ENCODE measurements around the gene CNIH2. TPM values are rescaled to one million over a fixed set of nuclear protein-coding genes. Genes with fewer than 3 reads are reported as not detected.

The CNIH2 gene
- total RNA-seq, 1 experiment from 2014 or later: 0.40 TPM

- DNase-seq (ENCODE audit: low read depth): no peak
Observed at GRCh38 chr11:66259225-66259624, 18.8 kb upstream of the CNIH2 start.

- no peak for DNase-seq (ENCODE audit: low read depth)
Observed at GRCh38 chr11:66259956-66260355, 18.0 kb upstream of the CNIH2 start.

- no peak for DNase-seq (ENCODE audit: low read depth)
Observed at GRCh38 chr11:66261578-66261977, 16.4 kb upstream of the CNIH2 start.

GRCh38 chr11:66262191-66262590 lies 15.8 kb upstream of the CNIH2 start:
- no peak for DNase-seq (ENCODE audit: low read depth)

GRCh38 chr11:66262696-66263095 lies 15.3 kb upstream of the CNIH2 start:
- no peak for DNase-seq (ENCODE audit: low read depth)

GRCh38 chr11:66263231-66263630 lies 14.7 kb upstream of the CNIH2 start:
- no peak for DNase-seq (ENCODE audit: low read depth)

GRCh38 chr11:66263785-66264184 lies 14.2 kb upstream of the CNIH2 start:
- no peak for DNase-seq (ENCODE audit: low read depth)

- no peak for DNase-seq (ENCODE audit: low read depth)
Observed at GRCh38 chr11:66264383-66264782, 13.6 kb upstream of the CNIH2 start.

- no peak for DNase-seq (ENCODE audit: low read depth)
Observed at GRCh38 chr11:66264914-66265313, 13.1 kb upstream of the CNIH2 start.

GRCh38 chr11:66265531-66266377 lies 12.2 kb upstream of the CNIH2 start:
- no peak for DNase-seq (ENCODE audit: low read depth)

- no peak for DNase-seq (ENCODE audit: low read depth)
Observed at GRCh38 chr11:66266378-66267038, 11.5 kb upstream of the CNIH2 start.

- DNase-seq (ENCODE audit: low read depth): no peak
Observed at GRCh38 chr11:66267039-66267378, 11.0 kb upstream of the CNIH2 start.

- peak; percentile 86 for DNase-seq (ENCODE audit: low read depth)
Observed at GRCh38 chr11:66267379-66268243, 10.4 kb upstream of the CNIH2 start.

GRCh38 chr11:66268244-66268951 lies 9.6 kb upstream of the CNIH2 start, which contains the start of gene RAB1B:
RAB1B (plus strand) TSS chr11:66268639; CDS start chr11:66268680, 41 bp downstream.
- DNase-seq (ENCODE audit: low read depth): peak; percentile 99

GRCh38 chr11:66268952-66269905 lies 8.7 kb upstream of the CNIH2 start:
- DNase-seq (ENCODE audit: low read depth): peak; percentile 46

GRCh38 chr11:66271816-66272215 lies 6.2 kb upstream of the CNIH2 start:
- no peak for DNase-seq (ENCODE audit: low read depth)

- DNase-seq (ENCODE audit: low read depth): no peak
Observed at GRCh38 chr11:66272596-66272995, 5.4 kb upstream of the CNIH2 start.

- DNase-seq (ENCODE audit: low read depth): no peak
Observed at GRCh38 chr11:66274219-66274618, 3.8 kb upstream of the CNIH2 start.

GRCh38 chr11:66275396-66275795 lies 2.6 kb upstream of the CNIH2 start:
- no peak for DNase-seq (ENCODE audit: low read depth)

- no peak for DNase-seq (ENCODE audit: low read depth)
Observed at GRCh38 chr11:66275984-66276612, 1.9 kb upstream of the CNIH2 start.

Measured in Daoy (cell line).